Hepatic stellate cell (primary cell): ENCODE data around the gene ALOX12.
A peak's percentile ranks its signal among the peaks of the same experiment; 100 is the strongest.

Source experiments
- DNase-seq: peaks from one replicate; pipeline ENCODE4 v3.0.0; 2011; ENCODE audit warnings: low spot score

The ALOX12 gene

GRCh38 chr17:7002288-7003047 lies 6.6 kb downstream of the ALOX12 start:
- no peak for DNase-seq

- DNase-seq, result no peak
Observed at GRCh38 chr17:7003745-7004144, 7.9 kb downstream of the ALOX12 start.

GRCh38 chr17:7004398-7005253 lies 8.8 kb downstream of the ALOX12 start:
- no peak for DNase-seq

- DNase-seq, result no peak
Observed at GRCh38 chr17:7005716-7006115, 9.9 kb downstream of the ALOX12 start.

- DNase-seq, result no peak
Observed at GRCh38 chr17:7007143-7007542, 11.3 kb downstream of the ALOX12 start.

DNA sequence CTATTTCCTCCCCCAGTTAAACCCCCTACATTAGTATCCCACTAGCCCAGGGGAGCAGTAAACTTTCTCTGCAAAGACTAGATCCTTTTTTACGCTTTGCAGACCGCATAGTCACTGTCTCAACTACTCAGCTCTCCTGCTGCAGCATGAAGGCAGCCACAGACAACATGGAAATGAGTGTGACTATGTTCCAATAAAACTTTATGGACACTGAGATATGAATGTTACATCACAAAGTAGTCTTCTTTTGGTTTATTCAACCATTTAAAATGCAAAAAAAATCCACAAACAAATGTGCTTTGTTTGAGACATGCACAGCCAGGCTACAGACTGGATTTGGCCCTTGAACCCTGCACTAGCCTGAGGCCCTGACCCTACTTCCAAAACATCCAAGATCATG lies 14.7 kb downstream of the ALOX12 start:
- no peak for DNase-seq

DNA sequence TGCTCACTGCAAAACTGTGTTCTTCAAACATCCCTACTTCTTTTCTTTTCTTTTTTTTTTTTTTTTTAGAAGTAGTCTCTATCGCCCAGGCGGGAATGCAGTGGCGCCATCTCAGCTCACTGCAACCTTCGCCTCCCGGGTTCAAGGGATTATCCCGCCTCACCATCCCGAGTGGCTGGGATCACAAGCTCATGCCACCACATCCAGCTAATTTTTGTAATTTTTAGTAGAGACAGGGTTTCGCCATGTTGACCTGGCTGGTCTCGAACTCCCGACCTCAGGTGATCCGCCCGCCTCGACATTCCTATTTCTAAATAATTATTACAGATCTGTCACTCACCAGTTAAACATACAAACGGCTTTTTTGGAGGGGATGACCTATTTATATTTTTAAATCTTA lies 15.6 kb downstream of the ALOX12 start:
- no peak for DNase-seq

- DNase-seq, result no peak
Observed at GRCh38 chr17:7011942-7012254, 16.0 kb downstream of the ALOX12 start.

- peak; percentile 98 for DNase-seq
Observed at GRCh38 chr17:7014261-7014994, 18.6 kb downstream of the ALOX12 start.

DNA sequence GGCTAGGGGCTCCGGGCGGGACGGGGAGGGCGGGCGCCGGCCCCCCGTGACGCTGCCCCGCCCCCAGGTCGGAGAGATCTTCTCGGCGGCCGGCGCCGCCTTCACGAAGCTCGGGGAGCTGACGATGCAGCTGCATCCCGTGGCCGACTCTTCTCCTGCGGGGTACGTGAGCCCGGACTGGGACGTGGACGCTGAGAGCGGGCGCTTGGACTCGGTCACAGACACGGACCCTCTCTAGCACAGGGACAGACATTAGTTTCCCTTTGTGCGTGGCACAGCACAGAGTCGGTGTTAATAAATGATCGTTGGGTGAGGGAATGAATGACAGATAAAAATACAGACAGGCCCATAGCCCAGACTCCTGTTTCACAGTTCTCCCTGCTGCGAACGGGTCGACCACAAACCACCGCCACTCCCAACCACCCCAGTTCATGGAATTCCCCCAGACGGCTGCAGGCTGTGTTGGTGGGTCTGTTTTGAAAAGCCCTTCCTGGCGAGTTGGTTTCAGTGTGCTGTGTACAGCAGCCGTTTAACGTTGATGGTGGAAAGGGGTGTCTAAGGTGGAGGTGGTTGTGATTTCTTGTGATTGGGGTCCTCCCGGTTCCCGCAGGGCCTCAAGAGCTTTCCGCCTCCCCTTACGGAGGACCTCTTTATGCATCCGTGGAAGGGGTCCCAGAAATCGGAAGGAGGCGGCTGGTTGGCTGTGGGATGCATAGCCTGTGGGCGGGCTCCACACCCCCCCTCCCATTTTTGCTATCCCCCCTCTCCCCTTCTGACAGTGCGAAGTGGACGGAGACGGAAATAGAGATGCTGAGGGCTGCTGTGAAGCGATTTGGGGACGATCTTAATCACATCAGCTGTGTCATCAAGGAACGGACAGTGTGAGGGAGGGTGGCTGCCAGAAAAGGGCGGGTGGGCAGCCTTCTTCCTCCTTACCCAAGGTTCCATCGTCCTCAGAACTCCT lies 19.4 kb downstream of the ALOX12 start:
- peak; percentile 71 for DNase-seq

DNA sequence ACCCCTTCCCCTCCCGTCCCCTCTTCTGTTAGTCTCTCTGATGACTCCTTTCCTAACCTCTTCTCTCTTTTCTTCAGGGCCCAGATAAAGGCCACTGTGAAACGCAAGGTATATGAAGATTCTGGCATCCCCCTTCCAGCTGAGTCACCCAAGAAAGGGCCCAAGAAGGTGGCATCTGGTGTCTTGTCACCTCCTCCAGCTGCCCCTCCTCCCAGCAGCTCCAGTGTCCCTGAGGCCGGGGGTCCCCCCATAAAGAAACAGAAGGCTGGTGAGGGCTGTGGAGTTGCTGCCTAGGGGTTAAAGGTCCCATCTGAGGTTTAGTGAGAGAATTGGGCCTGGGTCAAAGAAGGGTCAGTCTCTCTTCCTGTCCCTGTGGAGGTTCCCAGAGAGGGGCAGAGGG lies 20.6 kb downstream of the ALOX12 start:
- DNase-seq, result no peak

GRCh38 chr17:7016886-7017826 lies 21.3 kb downstream of the ALOX12 start:
- DNase-seq, result no peak

- no peak for DNase-seq
Observed at GRCh38 chr17:7017827-7018200, 22.0 kb downstream of the ALOX12 start.

DNA sequence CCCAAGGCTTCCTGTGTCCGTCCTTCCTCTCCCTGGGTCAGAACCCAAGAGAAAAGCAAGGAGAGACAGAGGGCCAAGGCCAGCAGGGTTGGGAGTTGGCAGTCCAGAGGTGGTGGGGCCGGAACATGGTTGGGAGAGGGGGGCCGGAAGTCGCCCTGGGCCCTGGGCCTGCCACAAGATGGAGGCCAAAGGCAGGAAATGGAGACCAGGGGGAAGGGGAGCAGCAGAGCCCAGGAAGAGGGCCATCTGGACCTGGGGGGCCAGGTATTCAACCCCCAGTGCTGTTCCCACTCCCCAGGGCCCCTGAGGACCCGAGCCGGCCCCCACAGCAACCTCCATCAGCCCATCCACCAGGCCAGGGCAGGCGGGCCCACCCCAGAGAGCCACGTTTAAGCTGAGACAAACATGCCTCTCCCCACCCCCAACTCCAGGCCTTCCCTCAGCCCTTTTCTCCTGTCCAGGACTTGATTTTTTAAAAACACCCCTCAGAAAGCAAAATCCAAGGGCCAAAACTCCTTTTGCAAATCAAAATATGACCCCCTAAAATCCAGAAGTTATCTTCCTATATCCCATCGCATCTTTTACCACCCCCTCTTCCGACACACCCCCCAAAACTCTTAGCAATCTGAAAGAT lies 22.6 kb downstream of the ALOX12 start:
- DNase-seq, result no peak

GRCh38 chr17:7019367-7019766 lies 23.5 kb downstream of the ALOX12 start:
- DNase-seq, result no peak

GRCh38 chr17:7019839-7020519 lies 24.1 kb downstream of the ALOX12 start:
- DNase-seq, result peak; percentile 85

- no peak for DNase-seq
Observed at GRCh38 chr17:7020894-7021664, 25.2 kb downstream of the ALOX12 start.

- peak; percentile 92 for DNase-seq
Observed at GRCh38 chr17:7021993-7022778, 26.3 kb downstream of the ALOX12 start.
